HepG2 (cell line): ENCODE results near the gene THADA. TPM values are rescaled to one million over a fixed set of nuclear protein-coding genes. Genes with fewer than 3 reads are reported as not detected.
A peak's percentile ranks its signal among the peaks of the same experiment; 100 is the strongest.

Source experiments
- ASH2L ChIP-seq: fragments of 300-600, 200-600 bp; sonication (generic); IDR thresholded peaks from 2 replicates; pipeline ENCODE4 v1.7.0; 2017; ENCODE audit warnings: low read depth, mild to moderate bottlenecking, moderate library complexity, mixed read lengths, low read length; ENCODE audit not compliant: insufficient read length
- CEBPB ChIP-seq: IDR thresholded peaks from 2 replicates; pipeline ENCODE4 v1.6.1; 2011; ENCODE audit warnings: low read depth, low read length, improper control_type of control experiment, borderline replicate concordance
- E2F5 ChIP-seq: sonication (generic); formaldehyde crosslinking; conservative IDR thresholded peaks from 2 replicates; pipeline ENCODE4 v1.4.0; 2020; ENCODE audit warnings: missing genetic modification reagents
- ESRRA ChIP-seq: sonication (generic); formaldehyde crosslinking; IDR thresholded peaks from 2 replicates; pipeline ENCODE4 v1.5.1; 2020; ENCODE audit warnings: mild to moderate bottlenecking, low read depth, missing genetic modification reagents
- ETV5 ChIP-seq: IDR thresholded peaks from 2 replicates; pipeline ENCODE4 v1.6.1; 2018; ENCODE audit warnings: missing biosample characterization, missing genetic modification reagents, inconsistent platforms, borderline replicate concordance
- FOXP4 ChIP-seq: sonication (generic); formaldehyde crosslinking; IDR thresholded peaks from 2 replicates; pipeline ENCODE4 v1.4.0; 2020; ENCODE audit warnings: missing genetic modification reagents
- HNRNPH1 ChIP-seq: fragments of 200-400 bp; formaldehyde crosslinking; optimal IDR thresholded peaks from 2 replicates; pipeline ENCODE3; 2017; ENCODE audit warnings: mild to moderate bottlenecking, low read depth, low read length
- IRX3 ChIP-seq: sonication (generic); formaldehyde crosslinking; IDR thresholded peaks from 2 replicates; pipeline ENCODE4 v1.8.1; 2023; ENCODE audit warnings: mild to moderate bottlenecking, low read depth, missing genetic modification reagents, borderline replicate concordance
- JDP2 ChIP-seq: sonication (generic); formaldehyde crosslinking; IDR thresholded peaks from 2 replicates; pipeline ENCODE4 v1.8.1; 2022; ENCODE audit warnings: missing genetic modification reagents, borderline replicate concordance
- JUNB ChIP-seq: sonication (generic); formaldehyde crosslinking; IDR thresholded peaks from 2 replicates; pipeline ENCODE4 v1.8.0; 2022; ENCODE audit warnings: missing genetic modification reagents, mild to moderate bottlenecking, borderline replicate concordance
- KLF15 ChIP-seq: sonication (generic); formaldehyde crosslinking; IDR thresholded peaks from 2 replicates; pipeline ENCODE4 v1.8.1; 2023; ENCODE audit warnings: borderline replicate concordance, mild to moderate bottlenecking, inconsistent platforms, missing genetic modification reagents, mixed read lengths
- MIER2 ChIP-seq: IDR thresholded peaks from 2 replicates; pipeline ENCODE4 v1.6.1; 2016; ENCODE audit warnings: missing biosample characterization, missing genetic modification reagents
- NAIF1 ChIP-seq: sonication (generic); formaldehyde crosslinking; IDR thresholded peaks from 2 replicates; pipeline ENCODE4 v1.5.0; 2020; ENCODE audit warnings: mild to moderate bottlenecking, missing genetic modification reagents, borderline replicate concordance
- POLR2AphosphoS5 ChIP-seq: IDR thresholded peaks from 2 replicates; pipeline ENCODE4 v1.6.1; 2012; ENCODE audit warnings: low read depth, low read length
- PTBP1 ChIP-seq: fragments of 200-400 bp; formaldehyde crosslinking; IDR thresholded peaks from 2 replicates; pipeline ENCODE4 v1.6.1; 2018; ENCODE audit warnings: low read length, low read depth; ENCODE audit not compliant: poor library complexity, severe bottlenecking
- RARG ChIP-seq: sonication (generic); formaldehyde crosslinking; IDR thresholded peaks from 2 replicates; pipeline ENCODE4 v1.4.0; 2020; ENCODE audit warnings: low read depth, mild to moderate bottlenecking, missing genetic modification reagents
- REPIN1 ChIP-seq: sonication (generic); formaldehyde crosslinking; IDR thresholded peaks from 2 replicates; pipeline ENCODE4 v1.8.0; 2022; ENCODE audit warnings: missing genetic modification reagents, low read depth, mild to moderate bottlenecking, borderline replicate concordance
- SNAI1 ChIP-seq: sonication (generic); formaldehyde crosslinking; IDR thresholded peaks from 2 replicates; pipeline ENCODE4 v1.5.0; 2020; ENCODE audit warnings: mild to moderate bottlenecking, missing genetic modification reagents, borderline replicate concordance
- SRY ChIP-seq: sonication (generic); formaldehyde crosslinking; IDR thresholded peaks from 2 replicates; pipeline ENCODE4 v1.8.0; 2022; ENCODE audit warnings: mild to moderate bottlenecking, missing genetic modification reagents
- TFAP4 ChIP-seq: sonication (generic); IDR thresholded peaks from 2 replicates; pipeline ENCODE4 v1.6.1; 2016; ENCODE audit warnings: low read depth, borderline replicate concordance
- ZFP82 ChIP-seq: sonication (generic); formaldehyde crosslinking; IDR thresholded peaks from 2 replicates; pipeline ENCODE4 v1.5.1; 2020; ENCODE audit warnings: mild to moderate bottlenecking, missing genetic modification reagents, borderline replicate concordance
- ZNF225 ChIP-seq: sonication (generic); formaldehyde crosslinking; IDR thresholded peaks from 2 replicates; pipeline ENCODE4 v1.4.0; 2020; ENCODE audit warnings: mild to moderate bottlenecking, missing genetic modification reagents
- ZNF24 ChIP-seq: fragments of 450-650 bp; IDR thresholded peaks from 2 replicates; pipeline ENCODE4 v1.6.1; 2017; ENCODE audit warnings: antibody characterized with exemption, mild to moderate bottlenecking
- ZNF251 ChIP-seq: sonication (generic); formaldehyde crosslinking; IDR thresholded peaks from 2 replicates; pipeline ENCODE4 v1.9.0; 2021; ENCODE audit warnings: mild to moderate bottlenecking, missing genetic modification reagents
- ZNF460 ChIP-seq: sonication (generic); formaldehyde crosslinking; IDR thresholded peaks from 2 replicates; pipeline ENCODE4 v1.5.1; 2020; ENCODE audit warnings: missing genetic modification reagents, mild to moderate bottlenecking, borderline replicate concordance
- ZNF501 ChIP-seq: sonication (generic); formaldehyde crosslinking; IDR thresholded peaks from 2 replicates; pipeline ENCODE4 v1.5.1; 2020; ENCODE audit warnings: mild to moderate bottlenecking, moderate library complexity, missing genetic modification reagents
- ZNF768 ChIP-seq: sonication (generic); formaldehyde crosslinking; IDR thresholded peaks from 2 replicates; pipeline ENCODE4 v1.4.0; 2020; ENCODE audit warnings: missing genetic modification reagents
- ZNF781 ChIP-seq: sonication (generic); formaldehyde crosslinking; IDR thresholded peaks from 2 replicates; pipeline ENCODE4 v1.5.1; 2020; ENCODE audit warnings: borderline replicate concordance, mild to moderate bottlenecking, missing genetic modification reagents; ENCODE audit errors: not compliant biosample characterization
- ZNF782 ChIP-seq: sonication (generic); formaldehyde crosslinking; IDR thresholded peaks from 2 replicates; pipeline ENCODE4 v1.4.0; 2020; ENCODE audit warnings: missing genetic modification reagents, mild to moderate bottlenecking, borderline replicate concordance
- polyA plus RNA-seq, 8 experiments: library from polyadenylated mRNA; depleted of rRNA in 3 of 8; stranded (reverse) in 7 of 8; unstranded in 1 of 8; fragments of >200 nt; fragmentation: Illumina TruSeq in 4 of 8; extraction: Trizol in 4 of 8; gene quantifications; 2 replicates each; pipeline versions ENCODE4 v1.2.1 to v1.2.3, GENCODE V29; 2011 to 2016; ENCODE audit warnings: low read depth in 4 of 8, missing spikeins in 1 of 8, mixed read lengths in 1 of 8; ENCODE audit not compliant: insufficient read depth in 1 of 8
- total RNA-seq, 5 experiments: library from RNA; depleted of rRNA; stranded (reverse); fragments of >200 nt; fragmentation: Illumina TruSeq; extraction: Trizol; gene quantifications; 2 replicates each; pipeline ENCODE4 v1.2.3, GENCODE V29; 2016; ENCODE audit warnings: low read depth in 1 of 5

THADA gene
- total and polyA plus RNA-seq, 2 of the 13 experiments (the other 11 are each of a cell fraction or from before 2014, with no cell fraction given) = 12.7 to 21.7 TPM

DNA sequence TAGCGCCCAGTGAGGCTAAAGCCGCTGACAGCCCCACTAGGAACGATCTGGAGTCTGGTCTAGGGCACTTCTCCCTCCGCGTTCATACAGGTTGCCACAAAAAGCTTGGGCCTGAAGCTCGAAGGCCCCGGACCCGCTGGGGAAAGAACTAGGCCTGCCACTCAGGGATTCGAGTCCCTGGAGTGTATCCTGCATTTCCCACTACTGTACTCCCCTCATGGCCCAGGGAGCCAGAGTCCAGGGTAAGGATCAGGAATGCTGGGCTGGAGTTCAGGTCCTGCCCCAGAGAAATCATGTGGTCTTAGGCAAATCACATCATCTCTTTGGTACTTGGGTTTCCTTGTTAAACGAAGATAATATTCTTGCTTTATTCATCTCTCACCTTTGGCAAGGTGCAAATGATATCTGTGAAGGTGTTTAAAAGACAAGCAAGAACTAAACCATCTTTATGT, 368.0 kb downstream of the THADA start (continued):
- TF ChIP-seq FOXP4 (CRISPR knock-in tag) (no peak), ESRRA (0 out of 2 replicates have a peak, but pooled peaks have one; percentile 7), IRX3 (CRISPR knock-in tag) (no peak), PTBP1 (no peak), ZNF24 (no peak), ZNF768 (no peak), SNAI1 (CRISPR knock-in tag) (no peak), JDP2 (no peak), KLF15 (CRISPR knock-in tag) (no peak), TFAP4 (no peak), ZNF225 (CRISPR knock-in tag) (no peak), ZNF781 (CRISPR knock-in tag) (no peak), ASH2L (no peak), ZNF251 (CRISPR knock-in tag) (no peak), SRY (CRISPR knock-in tag) (no peak), JUNB (CRISPR knock-in tag) (no peak), ETV5 (CRISPR knock-in tag) (peak; percentile 18; the same call in 1 of the 2 replicates), ZNF501 (CRISPR knock-in tag) (no peak), NAIF1 (CRISPR knock-in tag) (0 out of 2 replicates have a peak, but pooled peaks have one; percentile 14), E2F5 (CRISPR knock-in tag) (no peak), POLR2AphosphoS5 (no peak; the same call in 1 of the 2 replicates), REPIN1 (CRISPR knock-in tag) (0 out of 2 replicates have a peak, but pooled peaks have one; percentile 10), MIER2 (CRISPR knock-in tag) (no peak), ZNF460 (CRISPR knock-in tag) (no peak), HNRNPH1 (no peak), RARG (no peak), CEBPB (no peak), ZFP82 (CRISPR knock-in tag) (no peak), ZNF782 (CRISPR knock-in tag) (0 out of 2 replicates have a peak, but pooled peaks have one; percentile 20)
